ENCODE results near the gene CAMK2N2.

The CAMK2N2 gene
- total RNA-seq, result 0.07 to 0.72 reads per million in 2 donors

DNA sequence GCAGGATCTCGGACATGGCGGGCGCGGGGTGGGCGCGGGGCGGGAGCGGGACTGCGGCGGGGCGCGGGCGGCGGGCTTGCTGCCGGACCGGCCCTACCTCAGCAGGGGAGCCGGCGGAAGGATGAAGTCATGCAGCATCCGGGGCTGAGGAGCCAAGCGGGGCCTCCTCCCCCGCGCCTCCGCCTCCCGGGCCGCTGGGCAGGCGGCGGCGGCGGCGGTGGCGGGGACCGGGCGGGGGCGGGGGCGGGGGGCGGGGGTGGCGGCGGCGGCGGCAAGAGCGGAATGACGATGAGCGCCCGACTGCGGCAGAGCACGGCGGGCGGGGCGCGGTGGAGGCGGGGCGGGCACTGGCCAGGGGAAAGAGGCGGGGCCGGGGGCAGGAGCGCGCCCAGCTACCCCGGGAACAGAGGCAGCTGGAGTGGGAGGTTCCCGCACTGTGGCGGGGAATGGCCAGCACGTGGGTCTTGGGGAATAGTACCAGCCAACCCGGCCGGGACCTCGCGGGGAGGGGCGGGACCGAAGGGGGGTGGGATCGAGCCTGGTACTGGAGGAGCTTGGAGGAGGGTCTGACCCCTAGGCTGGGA lies at the start of gene CAMK2N2:
CAMK2N2 (minus strand) TSS at position 284 of the 584 bp plus-strand sequence; CDS start at position 16, 268 bp downstream.
- DNase-seq, result peak; percentile 56

DNA sequence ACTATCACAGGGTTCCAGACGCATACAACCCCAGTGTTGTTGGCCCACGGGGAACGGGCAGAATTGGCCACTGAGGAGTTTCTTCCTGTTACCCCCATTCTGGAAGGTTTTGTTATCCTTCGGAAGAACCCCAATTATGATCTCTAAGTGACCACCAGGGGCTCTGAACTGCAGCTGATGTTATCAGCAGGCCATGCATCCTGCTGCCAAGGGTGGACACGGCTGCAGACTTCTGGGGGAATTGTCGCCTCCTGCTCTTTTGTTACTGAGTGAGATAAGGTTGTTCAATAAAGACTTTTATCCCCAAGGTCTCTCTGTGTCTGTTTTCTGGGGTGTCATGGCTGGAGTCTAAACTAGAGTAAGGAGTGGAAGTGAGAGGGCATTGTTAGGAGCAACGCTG lies 47.4 kb upstream of the CAMK2N2 start:
- no peak for DNase-seq

DNA sequence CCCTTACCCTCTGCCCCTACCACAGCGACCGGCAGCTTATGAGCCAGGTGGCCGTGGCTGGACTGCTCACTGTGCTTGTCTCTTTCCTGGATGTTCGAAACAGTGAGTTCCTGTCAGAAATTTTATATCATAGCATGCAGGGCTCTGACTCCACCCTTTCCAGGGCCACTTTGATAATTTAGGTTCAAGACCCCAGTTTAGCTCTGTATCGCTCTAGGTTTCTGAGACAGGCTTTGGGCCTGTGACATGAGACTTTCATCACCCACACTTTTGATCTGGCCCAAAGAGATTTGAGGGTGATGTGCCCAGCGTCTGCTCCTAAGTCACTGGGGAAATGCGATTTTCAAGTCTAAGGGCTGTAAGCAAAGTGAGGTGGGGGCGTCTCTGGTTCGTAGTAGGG lies 46.6 kb upstream of the CAMK2N2 start:
- DNase-seq, result no peak

DNA sequence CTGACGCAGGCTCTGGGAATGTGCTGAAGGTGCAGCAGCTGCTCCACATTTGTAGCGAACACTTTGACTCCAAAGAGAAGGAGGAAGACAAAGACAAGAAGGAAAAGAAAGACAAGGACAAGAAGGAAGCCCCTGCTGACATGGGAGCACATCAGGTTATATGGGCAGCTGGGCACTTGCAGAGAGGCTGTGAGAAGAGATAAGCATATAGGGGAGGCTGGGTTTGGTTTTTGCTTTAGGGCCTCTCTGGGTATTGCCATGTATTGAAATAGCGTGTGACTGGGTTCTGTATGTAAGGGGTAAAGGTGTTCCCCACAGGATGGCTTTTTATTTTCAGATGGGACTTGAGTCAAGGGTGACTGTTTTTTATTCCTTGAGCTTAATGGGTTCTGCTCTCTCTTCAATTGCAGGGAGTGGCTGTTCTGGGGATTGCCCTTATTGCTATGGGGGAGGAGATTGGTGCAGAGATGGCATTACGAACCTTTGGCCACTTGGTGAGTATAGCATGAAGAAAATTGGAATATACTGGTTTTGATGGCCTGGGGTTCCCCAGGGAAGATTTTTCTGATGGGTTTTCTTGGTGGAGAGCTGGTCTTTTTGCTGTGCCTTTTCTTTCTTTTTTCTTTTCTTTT lies 45.1 kb upstream of the CAMK2N2 start:
- no peak for DNase-seq

DNA sequence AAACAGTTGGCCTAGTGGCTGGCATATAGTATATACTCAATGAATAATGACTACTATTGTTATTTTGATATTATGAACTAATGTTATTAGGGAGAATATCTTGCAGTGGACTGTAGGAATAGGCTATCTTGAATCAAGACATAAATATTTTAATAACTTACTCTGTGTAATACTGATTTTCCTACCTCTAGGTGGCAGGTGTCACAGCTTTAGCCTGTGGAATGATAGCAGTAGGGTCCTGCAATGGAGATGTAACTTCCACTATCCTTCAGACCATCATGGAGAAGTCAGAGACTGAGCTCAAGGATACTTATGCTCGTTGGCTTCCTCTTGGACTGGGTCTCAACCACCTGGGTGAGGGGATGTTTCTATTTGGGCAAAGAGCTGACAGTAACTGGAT lies 44.2 kb upstream of the CAMK2N2 start:
- DNase-seq, result no peak

DNA sequence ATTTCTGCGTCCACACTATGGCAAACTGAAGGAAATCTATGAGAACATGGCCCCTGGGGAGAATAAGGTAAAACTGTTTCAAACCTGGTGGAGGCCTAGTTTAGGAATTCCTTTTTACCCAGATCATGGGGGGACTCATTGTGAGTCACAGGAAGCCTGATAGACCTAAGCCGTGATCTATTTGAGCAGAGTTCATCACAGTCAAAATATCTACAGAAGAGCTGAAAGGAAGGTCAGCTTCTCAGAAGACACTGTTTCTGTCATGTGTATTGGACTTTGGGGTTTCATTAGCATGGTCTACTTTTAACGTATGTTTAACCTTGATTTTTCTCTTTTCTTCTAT lies 39.0 kb upstream of the CAMK2N2 start:
- no peak for DNase-seq

DNA sequence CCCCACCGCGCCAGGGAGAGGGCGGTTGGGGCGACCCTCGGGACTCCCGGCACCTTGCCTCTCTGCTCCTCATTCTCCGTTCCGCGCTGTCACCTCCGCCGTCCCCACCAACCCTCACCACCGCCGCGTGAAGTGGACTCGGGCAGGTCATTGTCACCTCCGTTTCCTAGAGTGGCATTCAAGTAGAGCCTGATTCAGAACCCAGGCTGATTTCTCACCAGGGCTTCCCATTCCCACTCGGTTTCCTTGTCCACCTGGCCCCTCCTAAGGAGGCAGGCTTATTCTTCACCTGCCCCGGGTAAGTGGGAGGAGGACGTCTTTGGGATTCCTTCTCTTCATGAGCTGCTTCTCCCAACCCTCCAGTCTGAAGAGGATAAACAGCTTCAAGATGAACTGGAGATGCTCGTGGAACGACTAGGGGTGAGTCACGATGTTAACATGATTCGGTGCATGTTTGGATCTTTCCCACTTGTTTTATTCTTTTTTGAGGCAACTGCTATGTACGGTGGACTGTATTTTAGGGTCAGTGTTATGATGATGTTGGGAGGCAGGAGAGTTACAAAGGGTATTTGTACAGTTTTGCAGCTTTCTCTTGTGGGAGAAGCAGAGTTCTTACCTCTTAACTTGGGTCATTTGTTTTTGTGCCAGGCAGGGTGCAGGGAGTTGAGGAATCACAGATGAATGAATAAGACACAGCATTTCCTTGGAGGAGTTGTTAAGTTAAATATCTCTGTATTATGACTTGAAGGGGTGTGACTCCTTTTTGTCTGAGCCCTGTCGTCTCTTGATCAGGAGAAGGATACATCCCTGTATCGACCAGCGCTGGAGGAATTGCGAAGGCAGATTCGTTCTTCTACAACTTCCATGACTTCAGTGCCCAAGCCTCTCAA lies 38.4 kb upstream of the CAMK2N2 start:
- no peak for DNase-seq

DNA sequence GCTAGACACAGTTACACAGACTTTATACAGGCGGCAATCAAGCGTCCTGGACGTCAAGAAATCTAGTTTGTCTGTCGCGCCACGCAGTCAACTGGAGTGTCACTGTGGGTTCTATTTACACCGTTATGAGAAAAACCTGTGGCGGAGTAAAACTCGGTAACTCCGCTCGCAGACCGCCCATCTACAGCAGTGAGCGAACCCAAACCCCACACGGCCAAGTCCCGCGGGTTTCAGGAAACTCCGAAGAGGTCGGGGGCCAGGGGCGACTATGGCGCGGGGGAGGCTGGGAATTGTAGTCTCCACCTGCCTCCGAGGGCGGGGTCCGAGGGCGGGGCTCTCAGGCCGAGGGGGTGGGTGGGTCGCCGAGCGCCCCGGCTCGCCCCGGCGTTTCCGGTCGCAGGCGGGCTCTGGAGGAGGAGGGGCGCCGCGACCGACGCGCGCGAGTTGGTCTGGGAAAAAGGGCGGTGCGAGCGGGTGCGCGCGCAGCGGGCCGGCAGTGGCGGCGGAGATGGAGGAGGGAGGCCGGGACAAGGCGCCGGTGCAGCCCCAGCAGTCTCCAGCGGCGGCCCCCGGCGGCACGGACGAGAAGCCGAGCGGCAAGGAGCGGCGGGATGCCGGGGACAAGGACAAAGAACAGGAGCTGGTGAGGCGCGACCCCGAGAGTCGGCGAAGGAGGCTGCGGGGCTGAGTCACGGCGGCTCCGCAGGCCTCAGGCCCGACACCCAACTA lies 37.6 kb upstream of the CAMK2N2 start, which contains the start of gene PSMD2:
PSMD2 (plus strand) TSS at position 483 of the 729 bp plus-strand sequence; CDS start at position 509, 26 bp downstream.
- DNase-seq, result peak; percentile 97

DNA sequence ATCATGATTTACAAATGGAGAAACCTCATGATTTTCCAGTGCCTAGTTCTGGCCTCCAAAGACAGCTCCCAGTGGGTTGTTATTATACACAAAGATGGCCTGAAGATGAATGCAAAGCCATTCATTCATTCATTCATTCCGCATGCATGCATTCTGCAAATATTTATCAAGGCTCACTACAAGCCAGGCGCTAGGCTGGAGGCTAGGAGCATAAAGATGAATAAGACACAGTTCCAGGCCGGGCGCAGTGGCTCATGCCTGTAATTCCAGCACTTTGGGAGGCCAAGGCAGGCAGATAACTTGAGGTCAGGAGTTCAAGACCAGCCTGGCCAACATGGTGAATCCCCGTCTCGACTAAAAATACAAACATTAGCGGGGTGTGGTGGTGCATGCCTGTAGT lies 35.3 kb upstream of the CAMK2N2 start:
- no peak for DNase-seq

DNA sequence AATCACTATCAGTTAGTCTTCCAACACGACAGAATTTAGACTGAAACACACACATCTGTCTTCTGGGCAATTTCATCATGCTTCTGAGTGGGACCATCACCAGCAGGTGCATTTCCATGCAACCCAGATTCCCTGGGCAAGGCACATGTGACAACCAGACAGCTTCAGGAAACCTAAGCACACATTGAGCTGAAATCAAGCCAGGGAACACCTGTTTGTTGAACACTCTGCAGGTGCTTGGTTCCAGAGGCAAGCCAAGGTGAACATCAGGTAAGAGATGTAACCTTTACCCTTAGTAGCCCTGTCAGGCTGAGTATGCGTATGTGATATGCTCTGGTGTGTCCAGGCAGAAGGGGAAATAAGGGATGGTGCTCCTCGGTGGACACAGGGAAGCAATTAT lies 34.4 kb upstream of the CAMK2N2 start:
- DNase-seq, result no peak

DNA sequence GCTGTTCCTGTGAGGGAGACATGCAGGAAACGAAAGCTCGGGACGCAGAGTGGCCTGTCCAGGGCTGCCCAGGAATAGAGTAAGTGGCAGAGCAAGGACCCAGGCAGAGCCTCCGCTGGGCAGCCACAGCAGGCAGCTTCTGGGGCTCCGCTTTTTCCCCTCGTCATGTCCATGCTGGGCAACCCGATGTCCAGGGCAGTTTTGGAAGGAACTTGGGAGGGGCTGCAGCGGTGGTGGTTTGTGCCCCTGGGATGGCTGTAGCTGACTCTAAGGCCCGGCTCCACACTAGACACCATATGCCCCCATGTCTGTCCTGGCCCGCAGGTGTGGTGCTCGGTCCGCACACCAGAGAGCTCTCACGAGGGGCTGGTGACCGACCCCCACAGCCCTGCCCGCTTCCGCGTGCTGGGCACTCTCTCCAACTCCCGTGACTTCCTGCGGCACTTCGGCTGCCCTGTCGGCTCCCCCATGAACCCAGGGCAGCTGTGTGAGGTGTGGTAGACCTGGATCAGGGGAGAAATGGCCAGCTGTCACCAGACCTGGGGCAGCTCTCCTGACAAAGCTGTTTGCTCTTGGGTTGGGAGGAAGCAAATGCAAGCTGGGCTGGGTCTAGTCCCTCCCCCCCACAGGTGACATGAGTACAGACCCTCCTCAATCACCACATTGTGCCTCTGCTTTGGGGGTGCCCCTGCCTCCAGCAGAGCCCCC lies 30.5 kb upstream of the CAMK2N2 start:
- DNase-seq, result no peak

DNA sequence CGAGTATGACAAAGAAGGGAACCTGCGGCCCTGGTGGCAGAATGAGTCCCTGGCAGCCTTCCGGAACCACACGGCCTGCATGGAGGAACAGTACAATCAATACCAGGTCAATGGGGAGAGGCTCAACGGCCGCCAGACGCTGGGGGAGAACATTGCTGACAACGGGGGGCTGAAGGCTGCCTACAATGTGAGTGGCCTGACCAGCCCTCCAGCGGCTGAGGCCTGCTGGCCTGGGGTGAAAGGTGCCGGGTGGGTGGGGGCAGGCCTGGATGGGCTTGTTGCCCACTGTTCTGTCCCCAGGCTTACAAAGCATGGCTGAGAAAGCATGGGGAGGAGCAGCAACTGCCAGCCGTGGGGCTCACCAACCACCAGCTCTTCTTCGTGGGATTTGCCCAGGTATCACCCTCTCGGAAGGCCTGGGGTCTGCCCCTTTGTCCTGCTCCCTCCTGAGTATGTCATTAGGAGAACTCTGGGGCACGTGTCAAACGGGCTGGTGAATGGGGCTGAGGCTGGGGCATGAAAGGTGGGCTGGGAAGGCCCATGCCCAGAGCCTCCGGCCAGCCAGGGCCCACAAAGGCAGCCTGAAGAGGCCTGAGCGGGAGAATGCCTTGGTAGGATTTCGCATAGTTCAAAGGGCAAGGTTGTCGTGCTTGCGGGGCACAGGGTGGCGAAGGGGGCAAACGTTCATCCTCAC lies 29.8 kb upstream of the CAMK2N2 start:
- DNase-seq, result no peak

DNA sequence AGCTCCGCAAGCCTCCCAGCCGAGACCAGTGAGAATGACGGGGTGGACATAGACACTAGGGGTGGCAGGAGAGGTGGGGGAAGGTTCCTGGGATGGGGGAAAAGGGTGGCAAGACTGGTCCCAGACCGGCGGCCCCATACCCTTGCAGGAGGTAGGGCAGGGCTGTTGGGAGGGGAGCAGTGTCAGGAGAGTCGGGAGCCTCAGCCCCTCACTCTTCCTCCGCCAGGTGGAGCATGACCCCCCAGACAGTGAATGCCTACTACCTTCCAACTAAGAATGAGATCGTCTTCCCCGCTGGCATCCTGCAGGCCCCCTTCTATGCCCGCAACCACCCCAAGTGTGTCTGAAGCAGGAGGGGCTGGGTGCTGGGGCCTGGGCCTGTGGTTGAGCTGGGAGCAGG lies 29.0 kb upstream of the CAMK2N2 start:
- DNase-seq, result no peak

DNA sequence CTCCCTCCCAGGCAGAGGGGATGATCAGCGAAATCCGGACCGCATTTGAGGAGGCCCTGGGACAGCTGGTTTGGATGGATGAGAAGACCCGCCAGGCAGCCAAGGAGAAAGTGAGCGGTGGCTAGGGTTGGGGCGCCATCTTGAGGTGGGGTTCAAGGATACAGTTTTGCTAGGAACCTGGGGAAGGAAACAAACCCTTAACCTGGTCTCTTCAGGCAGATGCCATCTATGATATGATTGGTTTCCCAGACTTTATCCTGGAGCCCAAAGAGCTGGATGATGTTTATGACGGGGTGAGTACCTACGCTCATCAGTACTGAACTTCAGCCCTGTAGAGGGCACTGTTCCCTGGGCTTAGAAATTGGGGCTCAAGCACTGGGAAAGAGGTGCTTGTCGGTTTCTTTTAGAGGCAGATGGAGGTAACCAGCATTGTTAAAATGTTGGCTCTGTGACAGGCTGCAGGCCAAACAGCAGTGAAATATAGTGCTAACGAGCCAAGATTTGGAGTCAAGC lies 28.1 kb upstream of the CAMK2N2 start:
- peak; percentile 54 for DNase-seq

DNA sequence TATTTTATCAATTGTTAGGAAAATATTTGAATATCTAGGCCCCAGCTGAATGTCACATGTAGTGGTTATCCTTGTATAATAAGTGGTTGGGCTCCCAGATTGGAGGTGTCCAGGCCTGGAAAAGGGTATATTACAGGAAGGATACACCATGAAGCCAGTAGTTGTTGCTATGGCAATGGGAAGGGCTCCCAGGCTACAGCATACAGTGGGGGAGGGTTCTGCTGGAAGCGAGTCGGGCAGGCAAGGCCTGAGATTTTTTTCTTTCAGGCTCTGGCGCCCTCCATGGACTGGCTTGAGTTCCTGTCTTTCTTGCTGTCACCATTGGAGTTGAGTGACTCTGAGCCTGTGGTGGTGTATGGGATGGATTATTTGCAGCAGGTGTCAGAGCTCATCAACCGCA lies 23.3 kb upstream of the CAMK2N2 start:
- no peak for DNase-seq

DNA sequence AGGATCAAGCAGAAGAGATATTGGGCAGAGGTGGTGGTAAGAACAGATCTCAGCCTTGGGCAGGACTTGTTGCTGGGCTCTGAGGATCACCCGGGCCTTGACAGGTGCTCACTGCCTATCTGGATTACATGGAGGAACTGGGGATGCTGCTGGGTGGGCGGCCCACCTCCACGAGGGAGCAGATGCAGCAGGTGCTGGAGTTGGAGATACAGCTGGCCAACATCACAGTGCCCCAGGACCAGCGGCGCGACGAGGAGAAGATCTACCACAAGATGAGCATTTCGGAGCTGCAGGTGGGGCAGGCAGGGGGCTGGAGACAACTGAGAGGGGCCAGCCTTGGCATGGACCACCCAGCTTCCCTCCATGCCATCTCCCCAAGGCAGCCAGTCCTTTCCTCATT lies 22.3 kb upstream of the CAMK2N2 start:
- DNase-seq, result no peak

DNA sequence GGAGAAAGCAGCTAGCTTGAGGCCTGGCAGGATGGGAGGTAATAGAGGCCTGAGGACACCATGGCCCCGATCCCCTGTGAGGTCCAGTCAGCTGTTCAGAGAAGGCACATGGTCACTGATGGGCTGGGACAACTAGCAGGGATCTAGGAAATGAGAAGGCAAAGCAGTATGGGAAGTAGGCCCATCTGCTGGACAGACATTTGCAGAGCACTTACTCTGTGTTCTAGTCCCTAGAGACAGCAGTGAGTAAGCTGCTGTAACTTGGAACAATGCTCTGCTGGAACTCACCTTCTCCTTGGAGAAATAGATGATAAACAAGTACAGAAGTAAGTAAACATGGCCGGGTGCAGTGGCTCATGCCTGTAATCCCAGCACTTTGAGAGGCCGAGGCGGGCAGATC lies 21.6 kb upstream of the CAMK2N2 start:
- DNase-seq, result no peak

DNA sequence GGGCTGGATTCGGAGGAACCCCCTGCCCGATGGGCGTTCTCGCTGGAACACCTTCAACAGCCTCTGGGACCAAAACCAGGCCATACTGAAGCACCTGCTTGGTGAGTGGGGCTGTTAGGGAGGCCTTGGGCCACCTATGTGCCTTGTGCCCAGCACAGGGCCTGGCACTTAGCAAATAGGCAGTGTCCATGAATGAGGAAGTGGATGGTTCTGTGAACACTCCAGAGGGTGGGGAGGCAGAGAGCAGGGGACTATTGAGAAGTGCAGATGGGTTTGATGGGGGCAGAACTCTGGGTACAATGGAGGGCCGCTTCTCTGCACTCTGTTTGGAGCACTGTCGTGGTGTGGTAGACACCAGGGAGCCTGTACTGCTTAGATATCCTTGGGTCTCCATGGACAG lies 16.0 kb upstream of the CAMK2N2 start:
- DNase-seq, result no peak

DNA sequence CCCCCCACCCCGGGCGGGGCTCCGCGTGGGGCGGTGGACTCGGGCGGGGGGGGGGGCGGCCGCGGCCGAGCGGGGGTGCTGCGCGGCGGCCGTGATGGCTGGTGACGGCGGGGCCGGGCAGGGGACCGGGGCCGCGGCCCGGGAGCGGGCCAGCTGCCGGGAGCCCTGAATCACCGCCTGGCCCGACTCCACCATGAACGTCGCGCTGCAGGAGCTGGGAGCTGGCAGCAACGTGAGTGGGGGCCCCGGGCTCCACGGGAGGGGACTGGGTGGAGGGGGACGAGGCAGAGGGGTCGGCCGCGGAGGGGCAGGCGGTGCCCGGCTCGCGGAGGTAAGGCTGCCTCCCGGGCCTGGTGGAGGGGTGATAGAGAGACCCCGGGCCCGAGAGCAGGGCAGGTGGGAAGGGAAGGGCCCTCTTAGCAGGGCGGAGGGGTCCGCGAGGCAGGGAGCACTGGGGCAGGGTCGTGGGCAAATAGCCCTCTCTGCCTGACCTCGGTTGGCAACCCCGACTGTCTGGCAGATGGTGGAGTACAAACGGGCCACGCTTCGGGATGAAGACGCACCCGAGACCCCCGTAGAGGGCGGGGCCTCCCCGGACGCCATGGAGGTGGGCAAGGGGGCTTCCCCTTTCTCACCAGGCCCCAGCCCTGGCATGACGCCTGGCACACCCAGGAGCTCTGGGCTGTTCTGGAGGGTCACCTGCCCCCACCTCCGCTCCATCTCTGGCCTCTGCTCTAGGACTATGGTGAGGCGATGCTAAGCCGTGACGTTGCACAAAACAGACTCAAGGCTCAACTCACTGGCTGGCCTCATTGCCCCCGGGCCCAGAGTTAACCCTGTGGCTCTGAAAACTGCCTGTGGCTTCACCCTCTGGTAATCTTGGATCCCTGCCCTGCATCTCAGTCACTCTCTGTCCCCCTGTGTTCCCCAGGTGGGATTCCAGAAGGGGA lies 14.9 kb upstream of the CAMK2N2 start, which contains the start of gene ECE2:
ECE2 (plus strand) TSS at position 62 of the 950 bp plus-strand sequence; CDS start at position 194, 132 bp downstream.
- DNase-seq, result no peak

DNA sequence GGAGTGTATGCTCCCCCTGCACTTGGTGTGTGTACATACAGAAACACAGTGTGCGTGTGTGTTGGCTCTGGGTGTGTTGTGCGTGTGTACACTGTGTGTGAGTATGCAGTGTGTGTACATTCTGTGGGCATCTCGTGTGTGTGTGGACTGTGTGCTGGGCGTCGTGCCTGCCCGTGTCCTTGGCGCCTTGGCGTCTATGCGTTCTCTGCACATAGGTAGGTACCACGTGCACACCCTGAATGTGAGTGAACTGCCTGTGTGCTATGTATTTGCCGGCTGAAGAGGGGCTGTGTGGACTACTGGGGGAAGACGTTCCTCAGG lies 14.0 kb upstream of the CAMK2N2 start:
- no peak for DNase-seq

Measured in T-helper 9 cell (primary cell).